GM12878 (cell line): ENCODE results near the gene GPR62.

Experiments
- CTCF ChIP-seq, 3 experiments: IDR thresholded peaks in 2 of 3; conservative IDR thresholded peaks in 1 of 3; 2 replicates each; pipeline ENCODE4 v1.5.1; 2011; ENCODE audit warnings: low read depth in 3 of 3, low read length in 3 of 3, mild to moderate bottlenecking in 3 of 3, control low read depth in 2 of 3, moderate library complexity in 2 of 3, inconsistent platforms in 1 of 3, mixed read lengths in 1 of 3; ENCODE audit not compliant: control insufficient read depth in 2 of 3, insufficient read depth in 1 of 3; ENCODE audit errors: extremely low read depth in 1 of 3
- FOXM1 ChIP-seq: IDR thresholded peaks from 2 replicates; pipeline ENCODE4 v1.6.1; 2012; ENCODE audit warnings: low read depth, mild to moderate bottlenecking, inconsistent platforms, low read length, moderate library complexity
- MTA2 ChIP-seq: fragments of 450-650 bp; IDR thresholded peaks from 2 replicates; pipeline ENCODE4 v1.6.1; 2016; ENCODE audit warnings: low read depth, mild to moderate bottlenecking, moderate library complexity
- NFYB ChIP-seq: IDR thresholded peaks from 2 replicates; pipeline ENCODE4 v1.6.1; 2011; ENCODE audit warnings: low read depth, mild to moderate bottlenecking, low read length, improper control_type of control experiment, moderate library complexity; ENCODE audit not compliant: insufficient read depth
- POLR2AphosphoS2 ChIP-seq: IDR thresholded peaks from 2 replicates; pipeline ENCODE4 v1.6.1; 2011; ENCODE audit warnings: low read depth, mild to moderate bottlenecking, low read length, improper control_type of control experiment, moderate library complexity

- TF ChIP-seq MTA2 = no peak
- TF ChIP-seq FOXM1 = no peak
- no peak for TF ChIP-seq CTCF (IDR thresholded peaks at IDR 0.05 in 2 of 3, conservative IDR thresholded peaks at IDR 0.05 in 1 of 3; ENCODE audit: control insufficient read depth in 2 of 3, extremely low read depth in 1 of 3, insufficient read depth in 1 of 3, low read depth in 3 of 3, low read length in 3 of 3)
- TF ChIP-seq NFYB = no peak
- TF ChIP-seq POLR2AphosphoS2 = no peak
Measured at GRCh38 chr3:51958603-51959521, 3.7 kb downstream of the GPR62 start.
